ENCODE data around the gene RPL10A. TPM values are rescaled to one million over a fixed set of nuclear protein-coding genes. Genes with fewer than 3 reads are reported as not detected.

Gene RPL10A
- total and polyA plus RNA-seq, 5 donors, result 608 to 717 (median 617) TPM

- H3K4me1 ChIP-seq (ENCODE audit: control insufficient read depth, insufficient read depth, low read length), result peaks cover 4% of the 10 kb centered on the region
- 4% methylated on average over 37 of the region's 37 CpGs for WGBS
Observed at GRCh38 chr6:35468980-35469750, 964 bp downstream of the RPL10A start.

GRCh38 chr6:35469751-35470662, 1.8 kb downstream of the RPL10A start:
- DNase-seq, result no peak
- Histone ChIP-seq H3K4me1 (ENCODE audit: control insufficient read depth, insufficient read depth, low read length) (peaks cover 4% of the 10 kb centered on the region), H3K27ac (ENCODE audit: low read length) (peak overlapping the region; percentile 20), H3K4me3 (ENCODE audit: low read length) (peak overlapping the region; percentile 48), H3K27me3 (ENCODE audit: control insufficient read depth, insufficient read depth) (no peaks in the 10 kb centered on the region), H3K9me3 (ENCODE audit: control insufficient read depth, low read length) (no peaks in the 10 kb centered on the region)
- intact Hi-C loops (cut with DNase I), result no loop called here
- no peak for ATAC-seq
- WGBS, result 52% methylated on average over 18 of the region's 18 CpGs

More at GRCh38 chr6:35468980-35469750, 964 bp downstream of the RPL10A start:
- H3K4me3 ChIP-seq (ENCODE audit: low read length), result peak overlapping the region; percentile 48
- DNase-seq (peak in 2 of 3 donors; percentile 58 to 74), ATAC-seq (peak; percentile 30 to 43)
- no peaks in the 10 kb centered on the region for H3K27me3 ChIP-seq (ENCODE audit: control insufficient read depth, insufficient read depth)
- H3K9me3 ChIP-seq (ENCODE audit: control insufficient read depth, low read length), result no peaks in the 10 kb centered on the region
- H3K27ac ChIP-seq (ENCODE audit: low read length), result peak overlapping the region; percentile 82
- intact Hi-C loops (cut with DNase I), result no loop called here

- ATAC-seq (no peak), DNase-seq (no peak)
- Histone ChIP-seq H3K27me3 (ENCODE audit: control insufficient read depth, insufficient read depth) (no peaks in the 10 kb centered on the region), H3K9me3 (ENCODE audit: control insufficient read depth, low read length) (no peaks in the 10 kb centered on the region), H3K27ac (ENCODE audit: low read length) (no peak overlapping the region), H3K4me3 (ENCODE audit: low read length) (no peak overlapping the region), H3K4me1 (ENCODE audit: control insufficient read depth, insufficient read depth, low read length) (peaks cover 4% of the 10 kb centered on the region)
- 64% methylated on average over 3 of the region's 3 CpGs for WGBS
- intact Hi-C loops (cut with DNase I), result no loop called here
Observed at GRCh38 chr6:35470663-35471120, 2.5 kb downstream of the RPL10A start.

GRCh38 chr6:35471836-35472345, 3.7 kb downstream of the RPL10A start:
- Histone ChIP-seq H3K4me3 (ENCODE audit: low read length) (no peak overlapping the region), H3K9me3 (ENCODE audit: control insufficient read depth, low read length) (no peaks in the 10 kb centered on the region), H3K4me1 (ENCODE audit: control insufficient read depth, insufficient read depth, low read length) (peaks cover 4% of the 10 kb centered on the region), H3K27me3 (ENCODE audit: control insufficient read depth, insufficient read depth) (no peaks in the 10 kb centered on the region), H3K27ac (ENCODE audit: low read length) (no peak overlapping the region)
- no peak for DNase-seq
- no peak for ATAC-seq
- intact Hi-C loops (cut with DNase I), result no loop called here
- WGBS, result 59% methylated on average over 8 of the region's 8 CpGs

GRCh38 chr6:35473075-35473849, 5.1 kb downstream of the RPL10A start:
- H3K27me3 ChIP-seq (ENCODE audit: control insufficient read depth, insufficient read depth), result no peaks in the 10 kb centered on the region
- H3K4me1 ChIP-seq (ENCODE audit: control insufficient read depth, insufficient read depth, low read length), result peaks cover 4% of the 10 kb centered on the region
- intact Hi-C loops (cut with DNase I), result no loop called here
- WGBS, result 85% methylated on average over 9 of the region's 9 CpGs
- H3K4me3 ChIP-seq (ENCODE audit: low read length), result no peak overlapping the region
- ATAC-seq (no peak), DNase-seq (no peak)
- no peaks in the 10 kb centered on the region for H3K9me3 ChIP-seq (ENCODE audit: control insufficient read depth, low read length)
- H3K27ac ChIP-seq (ENCODE audit: low read length), result no peak overlapping the region

- no peak overlapping the region for H3K27ac ChIP-seq (ENCODE audit: low read length)
- no peak for DNase-seq
- no peaks in the 10 kb centered on the region for H3K9me3 ChIP-seq (ENCODE audit: control insufficient read depth, low read length)
- intact Hi-C loops (cut with DNase I), result no loop called here
- ATAC-seq, result no peak
- H3K4me1 ChIP-seq (ENCODE audit: control insufficient read depth, insufficient read depth, low read length), result peaks cover 4% of the 10 kb centered on the region
- no peaks in the 10 kb centered on the region for H3K27me3 ChIP-seq (ENCODE audit: control insufficient read depth, insufficient read depth)
- H3K4me3 ChIP-seq (ENCODE audit: low read length), result no peak overlapping the region
Observed at GRCh38 chr6:35473850-35474130, 5.6 kb downstream of the RPL10A start.

- no peaks in the 10 kb centered on the region for H3K27me3 ChIP-seq (ENCODE audit: control insufficient read depth, insufficient read depth)
- DNase-seq, result no peak
- 90% methylated on average over 14 of the region's 14 CpGs for WGBS
- peak; percentile 2 to 5 for ATAC-seq
- no peaks in the 10 kb centered on the region for H3K9me3 ChIP-seq (ENCODE audit: control insufficient read depth, low read length)
- H3K4me3 ChIP-seq (ENCODE audit: low read length), result no peak overlapping the region
- no peak overlapping the region for H3K27ac ChIP-seq (ENCODE audit: low read length)
- intact Hi-C loops (cut with DNase I), result no loop called here
- H3K4me1 ChIP-seq (ENCODE audit: control insufficient read depth, insufficient read depth, low read length), result peaks cover 4% of the 10 kb centered on the region
Observed at GRCh38 chr6:35474131-35474941, 6.1 kb downstream of the RPL10A start.

- H3K9me3 ChIP-seq (ENCODE audit: control insufficient read depth, low read length), result no peaks in the 10 kb centered on the region
- intact Hi-C loops (cut with DNase I), result no loop called here
- no peaks in the 10 kb centered on the region for H3K27me3 ChIP-seq (ENCODE audit: control insufficient read depth, insufficient read depth)
- 90% methylated on average over 20 of the region's 20 CpGs for WGBS
- DNase-seq, result no peak
- ATAC-seq, result no peak
- H3K4me3 ChIP-seq (ENCODE audit: low read length), result no peak overlapping the region
- no peaks in the 10 kb centered on the region for H3K4me1 ChIP-seq (ENCODE audit: control insufficient read depth, insufficient read depth, low read length)
- H3K27ac ChIP-seq (ENCODE audit: low read length), result no peak overlapping the region
Observed at GRCh38 chr6:35474942-35475570, 6.9 kb downstream of the RPL10A start.

- Histone ChIP-seq H3K27ac (ENCODE audit: low read length) (no peak overlapping the region), H3K27me3 (ENCODE audit: control insufficient read depth, insufficient read depth) (no peaks in the 10 kb centered on the region), H3K4me1 (ENCODE audit: control insufficient read depth, insufficient read depth, low read length) (no peaks in the 10 kb centered on the region), H3K4me3 (ENCODE audit: low read length) (no peak overlapping the region), H3K9me3 (ENCODE audit: control insufficient read depth, low read length) (no peaks in the 10 kb centered on the region)
- no peak for DNase-seq
- ATAC-seq, result no peak
- intact Hi-C loops (cut with DNase I), result no loop called here
- WGBS, result 77% methylated on average over 4 of the region's 4 CpGs
Observed at GRCh38 chr6:35475573-35475972, 7.4 kb downstream of the RPL10A start.

- WGBS, result 86% methylated on average over 14 of the region's 14 CpGs
- no peak for ATAC-seq
- no peaks in the 10 kb centered on the region for H3K4me1 ChIP-seq (ENCODE audit: control insufficient read depth, insufficient read depth, low read length)
- no peak for DNase-seq
- no peak overlapping the region for H3K27ac ChIP-seq (ENCODE audit: low read length)
- intact Hi-C loops (cut with DNase I), result no loop called here
- no peaks in the 10 kb centered on the region for H3K27me3 ChIP-seq (ENCODE audit: control insufficient read depth, insufficient read depth)
- H3K9me3 ChIP-seq (ENCODE audit: control insufficient read depth, low read length), result no peaks in the 10 kb centered on the region
- no peak overlapping the region for H3K4me3 ChIP-seq (ENCODE audit: low read length)
Observed at GRCh38 chr6:35476004-35476403, 7.8 kb downstream of the RPL10A start.
